ENCODE measurements around the gene LTBP1. TPM values are rescaled to one million over a fixed set of nuclear protein-coding genes. Genes with fewer than 3 reads are reported as not detected.

LTBP1 gene
- total RNA-seq, 1 donor from 2014 or later: 3.9 TPM

GRCh38 chr2:33219850-33220275 is 273.1 kb downstream of the LTBP1 start:
- Mint-ChIP-seq H3K27me3 (ENCODE audit: unreplicated experiment) (no peaks in the 10 kb centered on the region), H3K36me3 (ENCODE audit: unreplicated experiment) (no peaks in the 10 kb centered on the region), H3K27ac (ENCODE audit: unreplicated experiment) (no peak overlapping the region), H3K4me1 (ENCODE audit: low read depth, unreplicated experiment) (peaks cover 12% of the 10 kb centered on the region), H3K9me3 (ENCODE audit: unreplicated experiment) (peaks cover 5% of the 10 kb centered on the region), H3K4me3 (ENCODE audit: unreplicated experiment) (no peak overlapping the region)
- TF ChIP-seq, protein P1, sequence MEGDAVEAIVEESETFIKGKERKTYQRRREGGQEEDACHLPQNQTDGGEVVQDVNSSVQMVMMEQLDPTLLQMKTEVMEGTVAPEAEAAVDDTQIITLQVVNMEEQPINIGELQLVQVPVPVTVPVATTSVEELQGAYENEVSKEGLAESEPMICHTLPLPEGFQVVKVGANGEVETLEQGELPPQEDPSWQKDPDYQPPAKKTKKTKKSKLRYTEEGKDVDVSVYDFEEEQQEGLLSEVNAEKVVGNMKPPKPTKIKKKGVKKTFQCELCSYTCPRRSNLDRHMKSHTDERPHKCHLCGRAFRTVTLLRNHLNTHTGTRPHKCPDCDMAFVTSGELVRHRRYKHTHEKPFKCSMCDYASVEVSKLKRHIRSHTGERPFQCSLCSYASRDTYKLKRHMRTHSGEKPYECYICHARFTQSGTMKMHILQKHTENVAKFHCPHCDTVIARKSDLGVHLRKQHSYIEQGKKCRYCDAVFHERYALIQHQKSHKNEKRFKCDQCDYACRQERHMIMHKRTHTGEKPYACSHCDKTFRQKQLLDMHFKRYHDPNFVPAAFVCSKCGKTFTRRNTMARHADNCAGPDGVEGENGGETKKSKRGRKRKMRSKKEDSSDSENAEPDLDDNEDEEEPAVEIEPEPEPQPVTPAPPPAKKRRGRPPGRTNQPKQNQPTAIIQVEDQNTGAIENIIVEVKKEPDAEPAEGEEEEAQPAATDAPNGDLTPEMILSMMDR (IDR thresholded peaks at IDR 0.05; ENCODE audit: partially characterized antibody, unreplicated experiment): no peak
- DNase-seq: no peak

GRCh38 chr2:33220533-33220932 is 273.8 kb downstream of the LTBP1 start:
- TF ChIP-seq, protein P1 (IDR thresholded peaks at IDR 0.05; ENCODE audit: partially characterized antibody, unreplicated experiment): no peak
- Mint-ChIP-seq H3K4me1 (ENCODE audit: low read depth, unreplicated experiment) (peaks cover 12% of the 10 kb centered on the region), H3K27me3 (ENCODE audit: unreplicated experiment) (no peaks in the 10 kb centered on the region), H3K36me3 (ENCODE audit: unreplicated experiment) (peaks cover 4% of the 10 kb centered on the region), H3K9me3 (ENCODE audit: unreplicated experiment) (peaks cover 5% of the 10 kb centered on the region), H3K27ac (ENCODE audit: unreplicated experiment) (no peak overlapping the region), H3K4me3 (ENCODE audit: unreplicated experiment) (no peak overlapping the region)
- DNase-seq: no peak

DNA sequence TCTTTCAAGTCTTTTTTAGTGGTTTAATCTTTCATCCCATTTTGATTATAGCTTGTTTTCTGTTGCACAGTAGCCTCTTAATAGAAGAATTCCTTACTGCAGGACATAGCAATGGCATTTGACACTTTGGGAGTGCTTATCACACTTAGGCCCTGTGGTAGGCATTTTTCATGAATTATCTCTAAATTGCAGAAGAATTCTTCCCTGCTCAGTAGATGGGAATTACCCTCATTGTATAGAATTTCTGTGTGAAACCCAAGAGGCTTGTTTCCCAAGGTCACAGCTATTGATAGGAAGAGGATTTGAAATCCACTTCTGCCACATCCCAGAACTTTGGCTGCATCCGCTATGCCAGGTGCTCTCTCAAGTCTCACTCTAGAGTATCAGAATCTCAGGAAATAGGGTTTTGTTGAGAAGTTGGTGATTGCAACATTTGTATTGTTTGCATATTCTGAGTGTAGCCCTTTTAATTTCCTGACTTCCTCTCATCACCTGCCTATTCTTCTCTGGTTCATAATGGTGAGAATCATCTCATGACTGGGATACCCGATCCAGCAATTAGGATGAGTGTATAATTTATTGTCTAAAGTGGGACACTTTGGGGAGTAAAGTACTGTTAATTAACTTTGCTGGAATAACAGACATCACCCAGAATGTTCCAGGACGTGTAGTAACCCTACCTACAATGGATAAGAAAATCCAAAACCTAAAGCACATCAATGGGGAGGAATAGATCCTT is 274.5 kb downstream of the LTBP1 start:
- H3K9me3 Mint-ChIP-seq (ENCODE audit: unreplicated experiment): peaks cover 5% of the 10 kb centered on the region
- H3K27me3 Mint-ChIP-seq (ENCODE audit: unreplicated experiment): no peaks in the 10 kb centered on the region
- peaks cover 9% of the 10 kb centered on the region for H3K4me1 Mint-ChIP-seq (ENCODE audit: low read depth, unreplicated experiment)
- no peak for DNase-seq
- peaks cover 9% of the 10 kb centered on the region for H3K36me3 Mint-ChIP-seq (ENCODE audit: unreplicated experiment)
- TF ChIP-seq, protein P1 (IDR thresholded peaks at IDR 0.05; ENCODE audit: partially characterized antibody, unreplicated experiment): no peak
- no peak overlapping the region for H3K27ac Mint-ChIP-seq (ENCODE audit: unreplicated experiment)
- H3K4me3 Mint-ChIP-seq (ENCODE audit: unreplicated experiment): no peak overlapping the region

DNA sequence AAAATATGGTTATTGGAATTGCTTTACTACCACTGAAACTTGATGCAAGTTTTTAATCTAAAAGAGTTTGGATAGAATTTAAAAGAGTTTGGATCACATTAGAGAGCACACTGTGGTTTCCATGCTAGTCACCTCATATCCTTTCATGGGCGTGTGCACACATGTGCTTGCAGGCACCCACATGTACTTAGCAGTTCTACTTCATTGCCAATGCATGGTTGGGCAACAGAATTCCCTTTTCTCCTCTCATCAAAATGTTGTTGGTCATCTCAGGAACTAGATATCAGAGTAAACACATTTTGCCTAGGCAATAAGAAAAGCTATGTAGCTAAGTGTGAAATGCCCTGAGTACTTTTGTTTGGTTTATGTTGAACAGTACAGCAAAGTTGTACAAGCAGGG is 275.6 kb downstream of the LTBP1 start:
- H3K4me3 Mint-ChIP-seq (ENCODE audit: unreplicated experiment): no peak overlapping the region
- TF ChIP-seq, protein P1 (IDR thresholded peaks at IDR 0.05; ENCODE audit: partially characterized antibody, unreplicated experiment): no peak
- peaks cover 9% of the 10 kb centered on the region for H3K36me3 Mint-ChIP-seq (ENCODE audit: unreplicated experiment)

GRCh38 chr2:33223856-33224255 is 277.1 kb downstream of the LTBP1 start:
- Mint-ChIP-seq H3K4me1 (ENCODE audit: low read depth, unreplicated experiment) (peaks cover 6% of the 10 kb centered on the region), H3K27ac (ENCODE audit: unreplicated experiment) (no peak overlapping the region), H3K36me3 (ENCODE audit: unreplicated experiment) (peaks cover 9% of the 10 kb centered on the region), H3K9me3 (ENCODE audit: unreplicated experiment) (no peaks in the 10 kb centered on the region), H3K27me3 (ENCODE audit: unreplicated experiment) (no peaks in the 10 kb centered on the region), H3K4me3 (ENCODE audit: unreplicated experiment) (no peak overlapping the region)
- TF ChIP-seq, protein P1 (IDR thresholded peaks at IDR 0.05; ENCODE audit: partially characterized antibody, unreplicated experiment): no peak
- no peak for DNase-seq

More for the DNA sequence above, 275.6 kb downstream of the LTBP1 start:
- Mint-ChIP-seq H3K4me1 (ENCODE audit: low read depth, unreplicated experiment) (peaks cover 9% of the 10 kb centered on the region), H3K27me3 (ENCODE audit: unreplicated experiment) (no peaks in the 10 kb centered on the region), H3K9me3 (ENCODE audit: unreplicated experiment) (no peaks in the 10 kb centered on the region), H3K27ac (ENCODE audit: unreplicated experiment) (no peak overlapping the region)
- DNase-seq: no peak

Data from glutamatergic neuron (in vitro differentiated cells).